Tongue (tissue), 2 donors: ENCODE measurements around the gene IFITM1. TPM values are rescaled to one million over a fixed set of nuclear protein-coding genes. Genes with fewer than 3 reads are reported as not detected.
"Not testable (repeated sequence)": the region's sequence is repeated elsewhere in the genome, so short reads cannot be mapped to it uniquely, and the experiment has no call there.

Experiments
- DNase-seq: peaks from one replicate; pipeline ENCODE4 v3.0.0-alpha.2; 2015
- total RNA-seq: library from RNA; depleted of rRNA; stranded (reverse); fragments of >200 nt; gene quantifications from one replicate; pipeline ENCODE4 v1.2.3, GENCODE V29; 2014

Gene IFITM1
- total RNA-seq, 1 donor from 2014 or later = 4.2 TPM

- not testable (repeated sequence) for DNase-seq
Observed at GRCh38 chr11:308740-309665, 4.8 kb upstream of the IFITM1 start.

GRCh38 chr11:309979-310572, 3.8 kb upstream of the IFITM1 start:
- not testable (repeated sequence) for DNase-seq

GRCh38 chr11:311013-311748, 2.7 kb upstream of the IFITM1 start:
- not testable (repeated sequence) for DNase-seq

- DNase-seq = no peak
Observed at GRCh38 chr11:312092-312816, 1.6 kb upstream of the IFITM1 start.

- no peak for DNase-seq
Observed at GRCh38 chr11:313304-313786, 495 bp upstream of the IFITM1 start.

- DNase-seq = not testable (repeated sequence)
Observed at GRCh38 chr11:314554-314875, 675 bp downstream of the IFITM1 start.

GRCh38 chr11:315051-315481, 1.2 kb downstream of the IFITM1 start:
- DNase-seq = no peak

- no peak for DNase-seq
Observed at GRCh38 chr11:315516-315994, 1.7 kb downstream of the IFITM1 start.

GRCh38 chr11:316031-316701, 2.3 kb downstream of the IFITM1 start:
- no peak for DNase-seq

- DNase-seq = no peak
Observed at GRCh38 chr11:316891-317301, 3.1 kb downstream of the IFITM1 start.

GRCh38 chr11:317668-318404, 4.0 kb downstream of the IFITM1 start:
- DNase-seq = not testable (repeated sequence)

GRCh38 chr11:318405-319120, 4.7 kb downstream of the IFITM1 start:
- DNase-seq = not testable (repeated sequence)

GRCh38 chr11:319121-319887, 5.5 kb downstream of the IFITM1 start:
- not testable (repeated sequence) for DNase-seq

- not testable (repeated sequence) for DNase-seq
Observed at GRCh38 chr11:319888-320273, 6.0 kb downstream of the IFITM1 start.

GRCh38 chr11:324156-324555, 10.3 kb downstream of the IFITM1 start:
- no peak for DNase-seq

- not testable (repeated sequence) for DNase-seq
Observed at GRCh38 chr11:324593-325517, 11.0 kb downstream of the IFITM1 start.

- no peak for DNase-seq
Observed at GRCh38 chr11:325796-326591, 12.2 kb downstream of the IFITM1 start.
